IMR-90 (cell line): ENCODE measurements around the gene CRYBG3. TPM values are rescaled to one million over a fixed set of nuclear protein-coding genes. Genes with fewer than 3 reads are reported as not detected.

Experiments
- ATAC-seq: fragments of 200-7000 bp; cut with Tn5 transposase; 2 replicates; pipeline ENCODE4 v1.9.1; 2020; ENCODE audit warnings: low read depth, mild to moderate bottlenecking, moderate library complexity
- BruUV-seq: library from RNA; stranded (reverse); fragments of 400-500 nt; replicated peaks from 2 replicates; lab custom pipeline; 2021; lab: Mats Ljungman, UMichigan
- CTCF ChIA-PET: fragments of 300-600 bp; formaldehyde crosslinking; extraction: SDS; loops from one replicate; lab custom pipeline; 2021; ENCODE audit warnings: antibody characterized with exemption; lab: Yijun Ruan, JAX
- POLR2A ChIA-PET: fragments of 300-600 bp; sonication (Branson Sonifier 250); formaldehyde crosslinking; loops from one replicate; lab custom pipeline; 2022; ENCODE audit warnings: antibody characterized with exemption; ENCODE audit not compliant: unreplicated experiment; lab: Charles Lee
- DNase-seq: peaks from one replicate; pipeline ENCODE4 v3.0.0; 2013
- H2AFZ ChIP-seq: replicated peaks from 2 replicates; pipeline ENCODE3; 2013; ENCODE audit warnings: low read length, mild to moderate bottlenecking; ENCODE audit not compliant: poor library complexity
- H2AK5ac ChIP-seq: 2 replicates; pipeline ENCODE4 v1.6.1; 2013; ENCODE audit warnings: low read depth, low read length, inconsistent platforms
- H2AK9ac ChIP-seq: replicated peaks from 2 replicates; pipeline ENCODE3; 2013; ENCODE audit warnings: mild to moderate bottlenecking, low read depth, low read length, moderate library complexity; ENCODE audit not compliant: poor library complexity
- H2BK120ac ChIP-seq: 2 replicates; pipeline ENCODE4 v1.6.1; 2013; ENCODE audit warnings: low read depth, low read length, inconsistent platforms
- H2BK15ac ChIP-seq: 3 replicates; pipeline ENCODE4 v1.6.1; 2013; ENCODE audit warnings: low read depth, low read length, inconsistent platforms
- H2BK20ac ChIP-seq: 2 replicates; pipeline ENCODE4 v1.6.1; 2013; ENCODE audit warnings: low read depth, mild to moderate bottlenecking, inconsistent platforms, low read length, moderate library complexity
- H2BK5ac ChIP-seq: 2 replicates; pipeline ENCODE4 v1.6.1; 2013; ENCODE audit warnings: mild to moderate bottlenecking, low read depth, low read length, inconsistent platforms; ENCODE audit not compliant: poor library complexity, severe bottlenecking
- H3K14ac ChIP-seq: replicated peaks from 2 replicates; pipeline ENCODE4 v1.6.1; 2013; ENCODE audit warnings: low read depth, low read length, inconsistent platforms
- H3K18ac ChIP-seq: 2 replicates; pipeline ENCODE4 v1.6.1; 2013; ENCODE audit warnings: low read depth, low read length, control low read depth
- H3K23ac ChIP-seq: 2 replicates; pipeline ENCODE4 v1.6.1; 2013; ENCODE audit warnings: low read depth, low read length, inconsistent platforms
- H3K27ac ChIP-seq: 2 replicates; pipeline ENCODE4 v1.5.1; 2013; ENCODE audit warnings: mild to moderate bottlenecking, control low read depth, low read length; ENCODE audit not compliant: insufficient read depth
- H3K27me3 ChIP-seq: 2 replicates; pipeline ENCODE4 v1.6.1; 2013; ENCODE audit warnings: low read length; ENCODE audit not compliant: control insufficient read depth, insufficient read depth
- H3K36me3 ChIP-seq: 2 replicates; pipeline ENCODE4 v1.6.1; 2013; ENCODE audit warnings: low read length, mixed read lengths; ENCODE audit not compliant: control insufficient read depth, insufficient read depth
- H3K4ac ChIP-seq: 2 replicates; pipeline ENCODE4 v1.6.1; 2013; ENCODE audit warnings: low read depth, low read length, inconsistent platforms
- H3K4me1 ChIP-seq: 2 replicates; pipeline ENCODE4 v1.6.1; 2013; ENCODE audit warnings: low read length, mixed read lengths; ENCODE audit not compliant: control insufficient read depth, insufficient read depth
- H3K4me2 ChIP-seq: 2 replicates; pipeline ENCODE4 v1.6.1; 2013; ENCODE audit warnings: low read depth, mild to moderate bottlenecking, control low read depth, low read length, moderate library complexity
- H3K4me3 ChIP-seq: 2 replicates; pipeline ENCODE4 v1.5.1; 2013; ENCODE audit warnings: low read depth, mild to moderate bottlenecking, control low read depth, low read length, moderate library complexity; ENCODE audit not compliant: insufficient read depth
- H3K56ac ChIP-seq: 2 replicates; pipeline ENCODE4 v1.6.1; 2013; ENCODE audit warnings: low read length, inconsistent platforms; ENCODE audit not compliant: insufficient read depth; ENCODE audit errors: extremely low read depth
- H3K79me1 ChIP-seq, 2 experiments: 2 replicates each; pipeline ENCODE4 v1.6.1; 2013; ENCODE audit warnings: low read length in 2 of 2, inconsistent platforms in 1 of 2, low read depth in 1 of 2
- H3K9ac ChIP-seq: 2 replicates; pipeline ENCODE4 v1.6.1; 2013; ENCODE audit warnings: low read depth, low read length, control low read depth
- H3K9me1 ChIP-seq: 2 replicates; pipeline ENCODE4 v1.6.1; 2013; ENCODE audit warnings: low read length, inconsistent platforms; ENCODE audit not compliant: insufficient read depth
- H3K9me3 ChIP-seq: 2 replicates; pipeline ENCODE4 v1.6.1; 2013; ENCODE audit warnings: low read length; ENCODE audit not compliant: control insufficient read depth, insufficient read depth
- H4K20me1 ChIP-seq: 2 replicates; pipeline ENCODE4 v1.6.1; 2013; ENCODE audit warnings: low read length, inconsistent platforms; ENCODE audit not compliant: insufficient read depth
- H4K5ac ChIP-seq: 2 replicates; pipeline ENCODE4 v1.6.1; 2013; ENCODE audit warnings: mild to moderate bottlenecking, low read depth, low read length, control low read depth
- H4K8ac ChIP-seq, 2 experiments: 2 replicates each; pipeline ENCODE4 v1.6.1; 2013; ENCODE audit warnings: low read depth in 2 of 2, low read length in 2 of 2, control low read depth in 1 of 2, inconsistent platforms in 1 of 2
- H4K91ac ChIP-seq: 2 replicates; pipeline ENCODE4 v1.6.1; 2013; ENCODE audit warnings: low read depth, low read length, inconsistent platforms; ENCODE audit not compliant: insufficient read depth
- CEBPB ChIP-seq: IDR thresholded peaks from 2 replicates; pipeline ENCODE4 v1.6.1; 2012; ENCODE audit warnings: low read depth, low read length, improper control_type of control experiment
- FOS ChIP-seq: fragments of 150-350 bp; IDR thresholded peaks from 2 replicates; pipeline ENCODE4 v1.6.1; 2016; ENCODE audit warnings: low read depth, low read length
- MAFK ChIP-seq: IDR thresholded peaks from 2 replicates; pipeline ENCODE4 v1.6.1; 2012; ENCODE audit warnings: low read depth, low read length, improper control_type of control experiment
- MAZ ChIP-seq: IDR thresholded peaks from 2 replicates; pipeline ENCODE4 v1.6.1; 2012; ENCODE audit warnings: low read depth, mild to moderate bottlenecking, low read length, improper control_type of control experiment, moderate library complexity, borderline replicate concordance
- MXI1 ChIP-seq: IDR thresholded peaks from 2 replicates; pipeline ENCODE4 v1.6.1; 2012; ENCODE audit warnings: low read depth, mild to moderate bottlenecking, low read length, moderate library complexity, borderline replicate concordance
- POLR2A ChIP-seq: IDR thresholded peaks from 2 replicates; pipeline ENCODE4 v1.6.1; 2012; ENCODE audit warnings: mild to moderate bottlenecking, low read depth, low read length
- RAD21 ChIP-seq: IDR thresholded peaks from 2 replicates; pipeline ENCODE4 v1.6.1; 2012; ENCODE audit warnings: low read length, improper control_type of control experiment
- RCOR1 ChIP-seq: IDR thresholded peaks from 2 replicates; pipeline ENCODE4 v1.6.1; 2012; ENCODE audit warnings: mild to moderate bottlenecking, low read length, improper control_type of control experiment; ENCODE audit not compliant: insufficient replicate concordance
- whole genome bisulfite sequencing, 2 experiments: methylation state at CpG; one replicate each; pipeline versions ENCODE4 v1.1.5 to v1.1.7; 2013; ENCODE audit warnings: missing lambda C conversion rate in 2 of 2; ENCODE audit not compliant: insufficient read length in 1 of 2; ENCODE audit errors: extremely low coverage in 2 of 2; 5-methylcytosine and 5-hydroxymethylcytosine counted together
- dilution Hi-C: fragments of 300-500 bp; cut with HindIII; formaldehyde crosslinking; loops from one replicate; pipeline ENCODE4 v1.14.3; 2018; ENCODE audit warnings: low sequenced_read_pairs; ENCODE audit not compliant: unreplicated experiment
- in situ Hi-C: fragments of 300-500 bp; cut with MboI; formaldehyde crosslinking; loops from 3 replicates; pipeline ENCODE4 v1.14.3; 2019; ENCODE audit warnings: low sequenced_read_pairs, inconsistent platforms, mixed read lengths
- intact Hi-C: fragments of 100-400 bp; cut with micrococcal nuclease; formaldehyde crosslinking; loops from 2 replicates; pipeline ENCODE4 v1.10.0; 2022
- polyA plus RNA-seq, 3 experiments: library from polyadenylated mRNA; depleted of rRNA; stranded (reverse); fragments of >200 nt; gene quantifications; 2 replicates each; pipeline ENCODE4 v1.2.3, GENCODE V29; 2012; ENCODE audit warnings: low replicate concordance in 1 of 3
- total RNA-seq: library from RNA; depleted of rRNA; stranded (reverse); fragments of >200 nt; gene quantifications from 2 replicates; pipeline ENCODE4 v1.2.3, GENCODE V29; 2012
- TF ChIP-seq, protein P1 (sequence below): conservative IDR thresholded peaks from 2 replicates; pipeline ENCODE4 v1.5.1; 2012; ENCODE audit warnings: mild to moderate bottlenecking, low read depth, low read length, improper control_type of control experiment

The CRYBG3 gene
- total and polyA plus RNA-seq, 2 of the 4 experiments (the other 2 are of a cell fraction) = 4.9 to 26.2 TPM

DNA sequence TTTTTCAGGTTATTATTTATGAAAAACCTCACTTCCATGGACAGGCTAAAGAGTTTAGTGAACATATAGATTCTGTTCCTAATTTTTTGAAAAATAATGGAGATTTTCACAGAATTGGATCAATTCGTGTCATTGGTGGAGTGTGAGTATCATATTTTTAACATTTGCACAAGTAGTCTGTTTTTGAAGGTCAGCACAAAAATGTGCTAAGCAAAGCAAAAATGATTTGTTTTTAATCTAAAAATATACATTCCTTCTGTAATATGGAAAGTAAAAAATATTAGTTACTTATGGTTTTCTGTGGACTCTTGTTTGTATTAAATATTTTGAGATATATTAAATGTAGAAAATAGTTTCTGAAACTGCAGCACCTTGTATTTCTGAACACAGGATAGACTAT is 71.0 kb downstream of the CRYBG3 start:
- Histone ChIP-seq H3K18ac (no peak overlapping the region), H4K20me1 (no peaks in the 10 kb centered on the region)

More for the DNA sequence above, 71.0 kb downstream of the CRYBG3 start:
- H2BK20ac ChIP-seq = no peak overlapping the region
- H2BK5ac ChIP-seq = no peak overlapping the region
- no peak overlapping the region for H2BK120ac ChIP-seq
- DNase-seq (no peak), ATAC-seq (no peak)
- intact Hi-C loops (no loop called here), dilution Hi-C loops (no loop called here), in situ Hi-C loops (no loop called here)
- H3K14ac ChIP-seq = no peak overlapping the region
- TF ChIP-seq POLR2A = no peak
- TF ChIP-seq RCOR1 = no peak
- TF ChIP-seq FOS = no peak
- TF ChIP-seq MAZ = no peak
- no peak for TF ChIP-seq MXI1
- no peak for TF ChIP-seq RAD21
- TF ChIP-seq MAFK = peak; percentile 41
- no peak for TF ChIP-seq CEBPB
- TF ChIP-seq, protein P1, sequence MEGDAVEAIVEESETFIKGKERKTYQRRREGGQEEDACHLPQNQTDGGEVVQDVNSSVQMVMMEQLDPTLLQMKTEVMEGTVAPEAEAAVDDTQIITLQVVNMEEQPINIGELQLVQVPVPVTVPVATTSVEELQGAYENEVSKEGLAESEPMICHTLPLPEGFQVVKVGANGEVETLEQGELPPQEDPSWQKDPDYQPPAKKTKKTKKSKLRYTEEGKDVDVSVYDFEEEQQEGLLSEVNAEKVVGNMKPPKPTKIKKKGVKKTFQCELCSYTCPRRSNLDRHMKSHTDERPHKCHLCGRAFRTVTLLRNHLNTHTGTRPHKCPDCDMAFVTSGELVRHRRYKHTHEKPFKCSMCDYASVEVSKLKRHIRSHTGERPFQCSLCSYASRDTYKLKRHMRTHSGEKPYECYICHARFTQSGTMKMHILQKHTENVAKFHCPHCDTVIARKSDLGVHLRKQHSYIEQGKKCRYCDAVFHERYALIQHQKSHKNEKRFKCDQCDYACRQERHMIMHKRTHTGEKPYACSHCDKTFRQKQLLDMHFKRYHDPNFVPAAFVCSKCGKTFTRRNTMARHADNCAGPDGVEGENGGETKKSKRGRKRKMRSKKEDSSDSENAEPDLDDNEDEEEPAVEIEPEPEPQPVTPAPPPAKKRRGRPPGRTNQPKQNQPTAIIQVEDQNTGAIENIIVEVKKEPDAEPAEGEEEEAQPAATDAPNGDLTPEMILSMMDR = no peak
- H3K27me3 ChIP-seq = no peaks in the 10 kb centered on the region
- H2AK9ac ChIP-seq = no peak overlapping the region
- no TSS peak for BruUV-seq
- H4K5ac ChIP-seq = no peak overlapping the region
- no CpG with 5 or more reads among the region's 1 CpG for WGBS, 2 experiments
- H3K79me1 ChIP-seq = no peaks in the 10 kb centered on the region
- CTCF ChIA-PET = no interaction called here
- no peak overlapping the region for H3K4me3 ChIP-seq
- no peak overlapping the region for H3K4me2 ChIP-seq
- no peak overlapping the region for H3K23ac ChIP-seq
- H3K56ac ChIP-seq = no peak overlapping the region
- H3K36me3 ChIP-seq = peaks cover 7% of the 10 kb centered on the region
- H3K9me1 ChIP-seq = no peaks in the 10 kb centered on the region
- H3K9ac ChIP-seq = no peak overlapping the region
- no peak overlapping the region for H4K91ac ChIP-seq
- H3K27ac ChIP-seq = no peak overlapping the region
- POLR2A ChIA-PET = no interaction called here
- no peak overlapping the region for H2AFZ ChIP-seq
- H4K8ac ChIP-seq = no peak overlapping the region
- H3K4ac ChIP-seq = no peak overlapping the region
- no peaks in the 10 kb centered on the region for H3K4me1 ChIP-seq
- H3K9me3 ChIP-seq = no peaks in the 10 kb centered on the region
- H2BK15ac ChIP-seq = no peak overlapping the region
- H2AK5ac ChIP-seq = no peak overlapping the region
